ENCODE results near the gene NCBP3.

DNA sequence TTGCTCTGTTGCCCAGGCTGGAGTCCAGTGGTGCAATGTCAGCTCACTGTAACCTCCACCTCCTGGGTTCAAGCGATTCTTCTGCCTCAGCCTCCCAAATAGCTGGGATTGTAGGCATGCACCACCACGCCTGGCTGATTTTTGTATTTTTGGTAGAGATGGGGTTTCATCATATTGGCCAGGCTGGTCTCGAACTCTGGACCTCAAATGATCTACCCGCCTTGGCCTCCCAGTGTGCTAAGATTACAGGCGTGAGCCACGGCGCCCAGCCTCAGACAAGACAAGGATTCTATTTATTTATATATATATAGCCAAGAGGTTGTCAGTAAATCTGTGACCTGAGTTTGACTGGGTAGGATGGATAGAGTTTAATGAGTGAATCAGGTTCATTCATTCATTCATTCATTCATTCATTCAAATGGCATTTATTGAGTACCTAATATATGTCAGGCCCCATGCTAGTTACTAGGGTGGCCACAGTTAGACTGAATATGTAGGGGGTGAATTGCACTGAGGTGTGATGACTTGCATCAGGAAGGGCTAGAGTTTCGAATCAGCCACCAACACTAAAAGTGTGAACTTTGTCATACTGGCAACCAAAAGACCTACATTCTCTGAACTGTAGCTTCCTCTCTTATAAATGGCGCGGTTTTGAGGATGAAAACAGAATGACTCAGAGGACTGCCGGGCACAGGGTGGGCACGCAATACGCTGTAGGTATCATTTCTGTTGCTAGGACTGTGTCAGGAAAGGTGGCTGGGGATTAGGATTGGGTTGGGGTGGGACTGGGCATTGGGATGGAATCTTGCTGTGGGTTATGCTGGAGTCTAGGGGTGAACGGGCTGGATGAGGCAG is 82.9 kb downstream of the NCBP3 start:
- TF ChIP-seq SUZ12 (IDR thresholded peaks at IDR 0.05; ENCODE audit: extremely low read depth, insufficient read depth, insufficient read length) (no peak), ZNF274 (IDR thresholded peaks at IDR 0.05; ENCODE audit: low read depth, low read length) (no peak)

All from NT2/D1 (cell line).